SK-N-MC (cell line): ENCODE results near the gene IFNA4.
A peak's percentile ranks its signal among the peaks of the same experiment; 100 is the strongest.
"Not testable (repeated sequence)": the region's sequence is repeated elsewhere in the genome, so short reads cannot be mapped to it uniquely, and the experiment has no call there.

Source experiments
- DNase-seq: peaks from one replicate; pipeline ENCODE4 v3.0.0-alpha.2; 2011; ENCODE audit warnings: low read depth, low spot score
- H3K27ac ChIP-seq: fragments of 200-600 bp; sonication (generic); 2 replicates; pipeline ENCODE4 v1.5.1; 2016; ENCODE audit warnings: mixed run types
- H3K36me3 ChIP-seq: fragments of 200-600 bp; sonication (generic); 2 replicates; pipeline ENCODE4 v1.6.1; 2017; ENCODE audit warnings: antibody characterized with exemption, low read length, mixed read lengths; ENCODE audit not compliant: insufficient read depth
- H3K4me3 ChIP-seq: fragments of 200-600 bp; sonication (generic); 2 replicates; pipeline ENCODE4 v1.5.1; 2016
- H3K9ac ChIP-seq: fragments of 200-600 bp; sonication (generic); 2 replicates; pipeline ENCODE4 v1.8.0; 2017; ENCODE audit warnings: mixed run types, mixed read lengths; ENCODE audit not compliant: insufficient read length
- H3K9me3 ChIP-seq: fragments of 200-600 bp; sonication (generic); 2 replicates; pipeline ENCODE4 v1.6.1; 2017; ENCODE audit warnings: low read depth, mild to moderate bottlenecking, antibody characterized with exemption, low read length, moderate library complexity, mixed read lengths
- EZH2 ChIP-seq: fragments of 200-600 bp; sonication (generic); IDR thresholded peaks from one replicate; pipeline ENCODE4 v1.6.1; 2017; ENCODE audit warnings: antibody characterized with exemption
- FOXP2 ChIP-seq: optimal IDR thresholded peaks from 2 replicates; pipeline ENCODE3; 2011; ENCODE audit warnings: mild to moderate bottlenecking, moderate library complexity; ENCODE audit not compliant: insufficient read depth; ENCODE audit errors: extremely low read length, control extremely low read depth
- POLR2AphosphoS5 ChIP-seq: IDR thresholded peaks from 2 replicates; pipeline ENCODE4 v1.6.1; 2012; ENCODE audit warnings: mild to moderate bottlenecking, low read depth, low read length, borderline replicate concordance

The IFNA4 gene

GRCh38 chr9:21210311-21210710 lies 22.9 kb upstream of the IFNA4 start:
- DNase-seq = no peak
- H3K9me3 ChIP-seq = no peaks in the 10 kb centered on the region
- H3K4me3 ChIP-seq = no peak overlapping the region
- H3K36me3 ChIP-seq = no peaks in the 10 kb centered on the region
- TF ChIP-seq FOXP2 = no peak
- TF ChIP-seq EZH2 = no peak
- no peak overlapping the region for H3K9ac ChIP-seq
- no peak overlapping the region for H3K27ac ChIP-seq

GRCh38 chr9:21207043-21207442 lies 19.7 kb upstream of the IFNA4 start, which contains the start of gene IFNA10:
TSS of gene IFNA10 (minus strand) at chr9:21207143. CDS start at chr9:21207097, 46 bp downstream.
- not testable (repeated sequence) for H3K9ac ChIP-seq, DNase-seq, H3K36me3 ChIP-seq, H3K9me3 ChIP-seq, H3K4me3 ChIP-seq, H3K27ac ChIP-seq

GRCh38 chr9:21205204-21205603 lies 17.8 kb upstream of the IFNA4 start:
- Histone ChIP-seq H3K9ac (no peak overlapping the region), H3K4me3 (no peak overlapping the region), H3K36me3 (no peaks in the 10 kb centered on the region), H3K9me3 (no peaks in the 10 kb centered on the region), H3K27ac (no peak overlapping the region)
- no peak for TF ChIP-seq POLR2AphosphoS5
- no peak for TF ChIP-seq EZH2
- TF ChIP-seq FOXP2 = no peak
- no peak for DNase-seq

GRCh38 chr9:21202105-21202504 lies 14.7 kb upstream of the IFNA4 start, which contains the start of gene IFNA7:
TSS of gene IFNA7 (minus strand) at chr9:21202205. CDS start at chr9:21202165, 40 bp downstream.
- not testable (repeated sequence) for H3K9ac ChIP-seq, H3K36me3 ChIP-seq, DNase-seq, H3K4me3 ChIP-seq, H3K27ac ChIP-seq, H3K9me3 ChIP-seq

- not testable (repeated sequence) for H3K27ac ChIP-seq, H3K9me3 ChIP-seq, DNase-seq, H3K9ac ChIP-seq, H3K36me3 ChIP-seq
- H3K4me3 ChIP-seq = 0 out of 2 replicates have a peak overlapping the region, but pooled peaks have one; percentile 18
Measured at GRCh38 chr9:21194867-21195776, 7.7 kb upstream of the IFNA4 start.

GRCh38 chr9:21182810-21183736 lies 4.3 kb downstream of the IFNA4 start:
- H3K27ac ChIP-seq, H3K9me3 ChIP-seq, DNase-seq, H3K4me3 ChIP-seq, H3K9ac ChIP-seq, H3K36me3 ChIP-seq: not testable (repeated sequence)

- no peak for TF ChIP-seq FOXP2
- TF ChIP-seq EZH2 = no peak
- no peak for TF ChIP-seq POLR2AphosphoS5
Measured at GRCh38 chr9:21174671-21175070, 12.7 kb downstream of the IFNA4 start.

GRCh38 chr9:21172156-21172555 lies 15.2 kb downstream of the IFNA4 start:
- TF ChIP-seq POLR2AphosphoS5 (no peak), EZH2 (no peak), FOXP2 (no peak)
- Histone ChIP-seq H3K9ac (no peak overlapping the region), H3K4me3 (no peak overlapping the region)

More at GRCh38 chr9:21174671-21175070, 12.7 kb downstream of the IFNA4 start:
- H3K27ac ChIP-seq = no peak overlapping the region
- H3K9me3 ChIP-seq = no peaks in the 10 kb centered on the region
- no peaks in the 10 kb centered on the region for H3K36me3 ChIP-seq
- no peak for DNase-seq
- no peak overlapping the region for H3K4me3 ChIP-seq
- H3K9ac ChIP-seq = no peak overlapping the region

GRCh38 chr9:21171351-21171750 lies 16.0 kb downstream of the IFNA4 start:
- no peak overlapping the region for H3K4me3 ChIP-seq

More at GRCh38 chr9:21172156-21172555, 15.2 kb downstream of the IFNA4 start:
- H3K27ac ChIP-seq = no peak overlapping the region
- DNase-seq = no peak
- no peaks in the 10 kb centered on the region for H3K9me3 ChIP-seq
- no peaks in the 10 kb centered on the region for H3K36me3 ChIP-seq

GRCh38 chr9:21166560-21166959 lies 20.8 kb downstream of the IFNA4 start, which contains the start of gene IFNA21:
TSS of gene IFNA21 (minus strand) at chr9:21166660. CDS start at chr9:21166612, 48 bp downstream.
- not testable (repeated sequence) for H3K36me3 ChIP-seq, H3K4me3 ChIP-seq, H3K9me3 ChIP-seq, H3K27ac ChIP-seq, H3K9ac ChIP-seq, DNase-seq

More at GRCh38 chr9:21171351-21171750, 16.0 kb downstream of the IFNA4 start:
- Histone ChIP-seq H3K27ac (no peak overlapping the region), H3K9me3 (no peaks in the 10 kb centered on the region), H3K9ac (no peak overlapping the region), H3K36me3 (no peaks in the 10 kb centered on the region)
- DNase-seq = no peak
- no peak for TF ChIP-seq FOXP2
